Chondrocyte (in vitro differentiated cells): ENCODE data around the gene KRT6A. TPM values are rescaled to one million over a fixed set of nuclear protein-coding genes. Genes with fewer than 3 reads are reported as not detected.

Experiments
- DNase-seq: peaks from one replicate; pipeline ENCODE4 v3.0.0; 2021; ENCODE audit warnings: mixed read lengths, low spot score
- H3K27ac Mint-ChIP-seq: one replicate; pipeline ENCODE4 v1.8.0; 2021; ENCODE audit warnings: mild to moderate bottlenecking, moderate library complexity, mixed read lengths; ENCODE audit not compliant: unreplicated experiment
- H3K27me3 Mint-ChIP-seq: 2 replicates; pipeline ENCODE4 v1.8.0; 2021; ENCODE audit warnings: low read depth, mixed read lengths
- H3K36me3 Mint-ChIP-seq: 2 replicates; pipeline ENCODE4 v1.8.0; 2021; ENCODE audit warnings: low read depth, mixed read lengths
- H3K4me1 Mint-ChIP-seq: 2 replicates; pipeline ENCODE4 v1.8.0; 2021; ENCODE audit warnings: low read depth, mild to moderate bottlenecking, mixed read lengths
- H3K4me3 Mint-ChIP-seq: one replicate; pipeline ENCODE4 v1.8.0; 2021; ENCODE audit warnings: mild to moderate bottlenecking, moderate library complexity, mixed read lengths; ENCODE audit not compliant: unreplicated experiment
- H3K9me3 Mint-ChIP-seq: 2 replicates; pipeline ENCODE4 v1.8.0; 2021; ENCODE audit warnings: low read depth, mixed read lengths
- total RNA-seq: library from RNA; stranded (reverse); gene quantifications from 3 replicates; pipeline ENCODE4 v1.2.1, GENCODE V29; 2021
- TF ChIP-seq, protein P1 (sequence below): fragments of 200-600 bp; sonication (generic); IDR thresholded peaks from 2 replicates; pipeline ENCODE4 v1.5.0; 2021; ENCODE audit warnings: antibody characterized with exemption, mild to moderate bottlenecking, moderate library complexity

KRT6A gene
- total RNA-seq, 1 donor from 2014 or later = not detected

DNA sequence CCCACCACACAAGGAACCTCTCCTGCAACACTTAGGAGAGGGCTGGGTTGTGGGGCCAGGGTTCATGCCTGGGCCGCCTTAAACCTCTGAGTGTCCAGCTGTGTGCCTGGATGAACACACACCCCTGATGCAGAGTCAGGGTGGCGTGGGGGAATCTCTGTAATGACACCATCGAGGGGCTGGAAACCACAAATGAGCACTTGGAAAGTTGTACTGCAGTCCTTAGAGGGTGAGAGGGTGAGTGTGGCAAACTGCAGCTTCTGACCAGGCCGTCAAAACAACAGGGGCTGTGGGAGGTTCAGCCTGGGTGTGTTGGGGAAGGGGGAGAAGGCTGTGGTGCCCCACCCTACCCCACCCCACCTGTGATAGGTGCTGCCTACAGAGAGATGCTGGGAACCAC, 39.6 kb upstream of the KRT6A start:
- no peak overlapping the region for H3K27ac Mint-ChIP-seq
- TF ChIP-seq, protein P1, sequence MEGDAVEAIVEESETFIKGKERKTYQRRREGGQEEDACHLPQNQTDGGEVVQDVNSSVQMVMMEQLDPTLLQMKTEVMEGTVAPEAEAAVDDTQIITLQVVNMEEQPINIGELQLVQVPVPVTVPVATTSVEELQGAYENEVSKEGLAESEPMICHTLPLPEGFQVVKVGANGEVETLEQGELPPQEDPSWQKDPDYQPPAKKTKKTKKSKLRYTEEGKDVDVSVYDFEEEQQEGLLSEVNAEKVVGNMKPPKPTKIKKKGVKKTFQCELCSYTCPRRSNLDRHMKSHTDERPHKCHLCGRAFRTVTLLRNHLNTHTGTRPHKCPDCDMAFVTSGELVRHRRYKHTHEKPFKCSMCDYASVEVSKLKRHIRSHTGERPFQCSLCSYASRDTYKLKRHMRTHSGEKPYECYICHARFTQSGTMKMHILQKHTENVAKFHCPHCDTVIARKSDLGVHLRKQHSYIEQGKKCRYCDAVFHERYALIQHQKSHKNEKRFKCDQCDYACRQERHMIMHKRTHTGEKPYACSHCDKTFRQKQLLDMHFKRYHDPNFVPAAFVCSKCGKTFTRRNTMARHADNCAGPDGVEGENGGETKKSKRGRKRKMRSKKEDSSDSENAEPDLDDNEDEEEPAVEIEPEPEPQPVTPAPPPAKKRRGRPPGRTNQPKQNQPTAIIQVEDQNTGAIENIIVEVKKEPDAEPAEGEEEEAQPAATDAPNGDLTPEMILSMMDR = no peak
- no peaks in the 10 kb centered on the region for H3K4me1 Mint-ChIP-seq
- H3K9me3 Mint-ChIP-seq = no peaks in the 10 kb centered on the region
- no peak overlapping the region for H3K4me3 Mint-ChIP-seq
- no peaks in the 10 kb centered on the region for H3K36me3 Mint-ChIP-seq
- DNase-seq = no peak
- peaks cover 30% of the 10 kb centered on the region for H3K27me3 Mint-ChIP-seq

DNA sequence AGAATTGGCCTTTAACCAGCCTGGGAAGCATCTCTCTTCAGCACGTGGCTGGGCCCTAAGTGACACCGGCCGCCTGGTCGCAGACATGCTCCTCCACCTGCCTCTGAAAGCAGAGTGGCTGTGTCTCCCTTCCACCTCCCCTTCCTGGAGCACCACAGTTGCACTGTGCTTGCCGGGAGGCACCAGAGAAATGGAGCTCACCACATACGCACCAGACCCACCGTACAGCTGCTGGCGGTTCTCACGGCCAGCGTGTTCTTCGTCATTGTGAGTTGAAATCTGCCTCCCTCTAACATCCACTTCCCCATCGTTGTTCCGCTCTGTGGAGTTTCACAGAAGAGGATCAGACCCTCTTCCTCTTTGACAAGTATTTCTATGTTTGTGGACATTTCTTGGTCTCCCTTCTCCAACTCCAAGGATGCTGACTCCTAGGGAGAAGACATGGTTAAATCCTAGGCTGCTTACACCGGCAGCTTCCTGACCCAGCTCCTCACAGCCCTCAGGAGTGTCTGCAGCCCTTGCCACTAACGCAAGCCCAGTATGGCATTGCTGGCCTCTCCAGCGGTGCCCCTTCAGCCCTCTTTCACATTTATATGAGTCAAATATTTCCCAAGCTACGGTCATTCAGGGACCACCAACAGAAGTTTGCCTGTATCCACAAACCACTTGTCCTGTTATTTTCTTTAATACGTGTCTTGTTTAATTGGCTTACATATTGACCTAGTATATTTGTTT, 38.7 kb upstream of the KRT6A start:
- H3K4me1 Mint-ChIP-seq = no peaks in the 10 kb centered on the region
- H3K27me3 Mint-ChIP-seq = peaks cover 28% of the 10 kb centered on the region
- TF ChIP-seq, protein P1 = no peak
- H3K4me3 Mint-ChIP-seq = no peak overlapping the region
- H3K27ac Mint-ChIP-seq = no peak overlapping the region
- DNase-seq = no peak
- H3K9me3 Mint-ChIP-seq = no peaks in the 10 kb centered on the region
- no peaks in the 10 kb centered on the region for H3K36me3 Mint-ChIP-seq

DNA sequence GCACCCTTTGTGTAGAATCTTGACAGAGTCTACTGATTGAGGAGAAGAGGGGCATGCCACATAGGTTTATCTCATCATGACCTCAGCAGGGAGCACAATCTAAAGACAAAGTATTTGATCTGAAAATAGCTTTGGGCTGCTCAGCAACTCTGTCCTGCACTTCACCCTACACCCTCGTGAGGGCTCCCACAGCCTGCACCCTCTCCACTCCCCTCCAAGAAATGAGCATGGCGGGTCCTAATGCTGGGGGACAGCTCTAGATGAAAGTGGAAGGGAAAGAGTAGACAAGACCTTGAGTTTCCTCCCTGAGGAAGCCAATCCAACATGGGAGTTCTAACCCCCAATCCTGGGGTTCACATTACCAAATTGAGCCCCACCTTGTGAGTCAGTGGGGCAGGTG, 37.8 kb upstream of the KRT6A start:
- H3K27me3 Mint-ChIP-seq = peaks cover 27% of the 10 kb centered on the region
- H3K4me1 Mint-ChIP-seq = no peaks in the 10 kb centered on the region
- no peaks in the 10 kb centered on the region for H3K36me3 Mint-ChIP-seq

DNA sequence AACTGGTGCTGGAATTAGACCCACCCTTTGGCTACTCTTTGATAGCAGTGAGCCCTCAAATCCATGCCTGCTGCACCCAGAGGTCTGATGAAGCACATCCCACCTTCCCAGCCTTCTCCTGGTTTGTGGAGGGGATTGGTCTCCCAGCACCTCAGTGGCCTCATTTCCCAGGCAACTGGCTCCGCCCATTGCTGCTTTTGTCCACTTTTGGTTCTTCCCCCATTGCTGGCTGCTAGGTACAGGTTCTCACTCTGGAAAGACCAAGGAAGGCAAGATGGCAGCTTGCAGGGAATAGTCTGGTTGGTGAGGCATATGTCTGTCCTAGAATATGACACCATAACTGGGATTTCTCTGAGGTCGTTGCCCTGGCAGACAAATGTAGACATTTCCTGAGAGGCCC, 37.3 kb upstream of the KRT6A start:
- TF ChIP-seq, protein P1 = no peak
- Mint-ChIP-seq H3K27me3 (peaks cover 27% of the 10 kb centered on the region), H3K27ac (no peak overlapping the region), H3K4me3 (no peak overlapping the region), H3K9me3 (no peaks in the 10 kb centered on the region), H3K4me1 (no peaks in the 10 kb centered on the region), H3K36me3 (no peaks in the 10 kb centered on the region)
- DNase-seq = no peak

More for the DNA sequence above, 37.8 kb upstream of the KRT6A start:
- Mint-ChIP-seq H3K27ac (no peak overlapping the region), H3K9me3 (no peaks in the 10 kb centered on the region), H3K4me3 (no peak overlapping the region)
- TF ChIP-seq, protein P1 = no peak
- DNase-seq = no peak

DNA sequence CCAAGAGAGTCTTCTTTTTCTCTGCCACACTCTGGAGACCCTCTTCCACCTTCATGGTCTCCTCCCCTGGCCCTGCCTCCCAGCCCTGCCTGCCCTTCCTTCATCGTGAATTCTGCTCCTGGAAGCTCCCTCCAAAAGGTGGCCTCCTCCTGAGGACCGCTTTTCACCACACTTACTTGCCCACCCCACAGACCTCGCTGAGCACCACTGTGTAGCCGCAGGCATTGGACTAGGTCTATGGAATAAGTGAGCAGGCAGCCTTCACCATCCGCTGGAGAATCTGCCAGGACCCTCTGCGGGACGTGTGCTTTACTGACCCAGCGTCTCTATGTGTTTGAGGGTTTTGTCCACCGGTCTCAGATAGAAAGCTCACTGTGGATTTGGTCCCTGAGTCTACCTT, 36.8 kb upstream of the KRT6A start:
- Mint-ChIP-seq H3K27ac (no peak overlapping the region), H3K4me3 (no peak overlapping the region), H3K36me3 (no peaks in the 10 kb centered on the region), H3K4me1 (no peaks in the 10 kb centered on the region), H3K9me3 (no peaks in the 10 kb centered on the region), H3K27me3 (peaks cover 27% of the 10 kb centered on the region)
- TF ChIP-seq, protein P1 = no peak
- no peak for DNase-seq
